Measurements from ENCODE around the gene ACSM2A.
"Not testable (repeated sequence)": the region's sequence is repeated elsewhere in the genome, so short reads cannot be mapped to it uniquely, and the experiment has no call there.

The ACSM2A gene

GRCh38 chr16:20440731-20441130, 10.6 kb upstream of the ACSM2A start:
- H2BK15ac ChIP-seq (replicated peaks; ENCODE audit: low read depth); H3K27ac ChIP-seq (ENCODE audit: low read depth, low read length); H3K4me2 ChIP-seq (ENCODE audit: low read length); H3K4me1 ChIP-seq (ENCODE audit: control insufficient read depth, low read depth, low read length); H3K79me2 ChIP-seq (ENCODE audit: control insufficient read depth, insufficient read depth, low read length); H3K23ac ChIP-seq (ENCODE audit: low read length); H3K9ac ChIP-seq (ENCODE audit: low read length); DNase-seq; H3K18ac ChIP-seq (ENCODE audit: low read length); H3K56ac ChIP-seq (ENCODE audit: low read length); H2AK5ac ChIP-seq (ENCODE audit: low read length); H3K79me1 ChIP-seq (ENCODE audit: low read length); H2BK120ac ChIP-seq (ENCODE audit: low read depth, low read length); H3K36me3 ChIP-seq (ENCODE audit: control insufficient read depth, insufficient read depth, low read length); H3K4me3 ChIP-seq (ENCODE audit: low read length); H4K5ac ChIP-seq (ENCODE audit: low read length); H3K27me3 ChIP-seq (ENCODE audit: insufficient read depth, low read length, poor library complexity); H4K8ac ChIP-seq (ENCODE audit: low read depth, low read length); H3K4ac ChIP-seq (ENCODE audit: low read depth, low read length); H2BK5ac ChIP-seq (ENCODE audit: low read length): not testable (repeated sequence)
- WGBS (ENCODE audit: extremely low coverage, insufficient coverage, low lambda C conversion rate) = no CpG with 5 or more reads among the region's 1 CpG

GRCh38 chr16:20441191-20441590, 10.1 kb upstream of the ACSM2A start:
- no peak overlapping the region for H2AK5ac ChIP-seq (ENCODE audit: low read length)

GRCh38 chr16:20441859-20442258, 9.5 kb upstream of the ACSM2A start:
- H3K79me1 ChIP-seq (ENCODE audit: low read length); H2BK15ac ChIP-seq (replicated peaks; ENCODE audit: low read depth); H2BK120ac ChIP-seq (ENCODE audit: low read depth, low read length); H3K27me3 ChIP-seq (ENCODE audit: insufficient read depth, low read length, poor library complexity); H3K56ac ChIP-seq (ENCODE audit: low read length); H3K79me2 ChIP-seq (ENCODE audit: control insufficient read depth, insufficient read depth, low read length); H3K4me2 ChIP-seq (ENCODE audit: low read length); DNase-seq; H3K36me3 ChIP-seq (ENCODE audit: control insufficient read depth, insufficient read depth, low read length); H4K8ac ChIP-seq (ENCODE audit: low read depth, low read length); H3K4me1 ChIP-seq (ENCODE audit: control insufficient read depth, low read depth, low read length); H2BK5ac ChIP-seq (ENCODE audit: low read length); H3K23ac ChIP-seq (ENCODE audit: low read length); H4K5ac ChIP-seq (ENCODE audit: low read length); H2AK5ac ChIP-seq (ENCODE audit: low read length); H3K4me3 ChIP-seq (ENCODE audit: low read length); H3K18ac ChIP-seq (ENCODE audit: low read length); H3K27ac ChIP-seq (ENCODE audit: low read depth, low read length); H3K4ac ChIP-seq (ENCODE audit: low read depth, low read length); H3K9ac ChIP-seq (ENCODE audit: low read length): not testable (repeated sequence)
- WGBS (ENCODE audit: extremely low coverage, insufficient coverage, low lambda C conversion rate) = no CpG with 5 or more reads among the region's 4 CpGs

More at GRCh38 chr16:20441191-20441590, 10.1 kb upstream of the ACSM2A start:
- no peak overlapping the region for H3K9ac ChIP-seq (ENCODE audit: low read length)
- H3K4me2 ChIP-seq (ENCODE audit: low read length) = no peak overlapping the region
- WGBS (ENCODE audit: extremely low coverage, insufficient coverage, low lambda C conversion rate) = no CpG with 5 or more reads among the region's 3 CpGs
- H2BK15ac ChIP-seq (replicated peaks; ENCODE audit: low read depth) = no peak overlapping the region
- no peaks in the 10 kb centered on the region for H3K79me1 ChIP-seq (ENCODE audit: low read length)
- no peak for DNase-seq
- H4K8ac ChIP-seq (ENCODE audit: low read depth, low read length) = no peak overlapping the region
- H3K18ac ChIP-seq (ENCODE audit: low read length) = no peak overlapping the region
- no peaks in the 10 kb centered on the region for H3K36me3 ChIP-seq (ENCODE audit: control insufficient read depth, insufficient read depth, low read length)
- no peaks in the 10 kb centered on the region for H3K27me3 ChIP-seq (ENCODE audit: insufficient read depth, low read length, poor library complexity)
- H3K79me2 ChIP-seq (ENCODE audit: control insufficient read depth, insufficient read depth, low read length) = no peaks in the 10 kb centered on the region
- H4K5ac ChIP-seq (ENCODE audit: low read length) = no peak overlapping the region
- H3K27ac ChIP-seq (ENCODE audit: low read depth, low read length) = no peak overlapping the region
- H3K4ac ChIP-seq (ENCODE audit: low read depth, low read length) = no peak overlapping the region
- no peak overlapping the region for H2BK120ac ChIP-seq (ENCODE audit: low read depth, low read length)
- no peak overlapping the region for H3K56ac ChIP-seq (ENCODE audit: low read length)
- H2BK5ac ChIP-seq (ENCODE audit: low read length) = no peak overlapping the region
- no peak overlapping the region for H3K4me3 ChIP-seq (ENCODE audit: low read length)
- H3K23ac ChIP-seq (ENCODE audit: low read length) = no peak overlapping the region
- H3K4me1 ChIP-seq (ENCODE audit: control insufficient read depth, low read depth, low read length) = no peaks in the 10 kb centered on the region

GRCh38 chr16:20446652-20447393, 4.5 kb upstream of the ACSM2A start:
- WGBS (ENCODE audit: extremely low coverage, insufficient coverage, low lambda C conversion rate) = no CpG with 5 or more reads among the region's 3 CpGs
- H3K79me1 ChIP-seq (ENCODE audit: low read length); H2BK15ac ChIP-seq (replicated peaks; ENCODE audit: low read depth): not testable (repeated sequence)

GRCh38 chr16:20453633-20454032, 2.3 kb downstream of the ACSM2A start:
- not testable (repeated sequence) for H2AK5ac ChIP-seq (ENCODE audit: low read length); H3K23ac ChIP-seq (ENCODE audit: low read length); H3K4ac ChIP-seq (ENCODE audit: low read depth, low read length); H4K8ac ChIP-seq (ENCODE audit: low read depth, low read length); H3K9ac ChIP-seq (ENCODE audit: low read length); H3K56ac ChIP-seq (ENCODE audit: low read length); H3K4me2 ChIP-seq (ENCODE audit: low read length); H3K4me3 ChIP-seq (ENCODE audit: low read length); H3K18ac ChIP-seq (ENCODE audit: low read length); H3K27ac ChIP-seq (ENCODE audit: low read depth, low read length); H2BK5ac ChIP-seq (ENCODE audit: low read length); H3K79me1 ChIP-seq (ENCODE audit: low read length); H3K79me2 ChIP-seq (ENCODE audit: control insufficient read depth, insufficient read depth, low read length); H2BK120ac ChIP-seq (ENCODE audit: low read depth, low read length); H3K27me3 ChIP-seq (ENCODE audit: insufficient read depth, low read length, poor library complexity); H4K5ac ChIP-seq (ENCODE audit: low read length); H3K36me3 ChIP-seq (ENCODE audit: control insufficient read depth, insufficient read depth, low read length); H3K4me1 ChIP-seq (ENCODE audit: control insufficient read depth, low read depth, low read length); H2BK15ac ChIP-seq (replicated peaks; ENCODE audit: low read depth); DNase-seq
- WGBS (ENCODE audit: extremely low coverage, insufficient coverage, low lambda C conversion rate) = no CpG with 5 or more reads among the region's 5 CpGs

More at GRCh38 chr16:20446652-20447393, 4.5 kb upstream of the ACSM2A start:
- not testable (repeated sequence) for H3K27ac ChIP-seq (ENCODE audit: low read depth, low read length); H2AK5ac ChIP-seq (ENCODE audit: low read length); H3K18ac ChIP-seq (ENCODE audit: low read length); H3K27me3 ChIP-seq (ENCODE audit: insufficient read depth, low read length, poor library complexity); H3K4ac ChIP-seq (ENCODE audit: low read depth, low read length); H3K36me3 ChIP-seq (ENCODE audit: control insufficient read depth, insufficient read depth, low read length); H3K4me2 ChIP-seq (ENCODE audit: low read length); H3K56ac ChIP-seq (ENCODE audit: low read length); H3K4me1 ChIP-seq (ENCODE audit: control insufficient read depth, low read depth, low read length); H2BK120ac ChIP-seq (ENCODE audit: low read depth, low read length); H4K8ac ChIP-seq (ENCODE audit: low read depth, low read length); H3K79me2 ChIP-seq (ENCODE audit: control insufficient read depth, insufficient read depth, low read length); H3K4me3 ChIP-seq (ENCODE audit: low read length); H3K23ac ChIP-seq (ENCODE audit: low read length); H2BK5ac ChIP-seq (ENCODE audit: low read length); H3K9ac ChIP-seq (ENCODE audit: low read length); H4K5ac ChIP-seq (ENCODE audit: low read length); DNase-seq

GRCh38 chr16:20459227-20459626, 7.9 kb downstream of the ACSM2A start:
- H3K79me2 ChIP-seq (ENCODE audit: control insufficient read depth, insufficient read depth, low read length); H3K4me1 ChIP-seq (ENCODE audit: control insufficient read depth, low read depth, low read length); H3K27me3 ChIP-seq (ENCODE audit: insufficient read depth, low read length, poor library complexity): not testable (repeated sequence)

More at GRCh38 chr16:20459227-20459626, 7.9 kb downstream of the ACSM2A start:
- H3K9ac ChIP-seq (ENCODE audit: low read length); H3K36me3 ChIP-seq (ENCODE audit: control insufficient read depth, insufficient read depth, low read length); DNase-seq; H3K23ac ChIP-seq (ENCODE audit: low read length); H4K8ac ChIP-seq (ENCODE audit: low read depth, low read length); H4K5ac ChIP-seq (ENCODE audit: low read length); H3K79me1 ChIP-seq (ENCODE audit: low read length); H2AK5ac ChIP-seq (ENCODE audit: low read length); H3K4me2 ChIP-seq (ENCODE audit: low read length); H2BK15ac ChIP-seq (replicated peaks; ENCODE audit: low read depth); H3K56ac ChIP-seq (ENCODE audit: low read length); H3K4me3 ChIP-seq (ENCODE audit: low read length); H2BK5ac ChIP-seq (ENCODE audit: low read length); H3K18ac ChIP-seq (ENCODE audit: low read length); H2BK120ac ChIP-seq (ENCODE audit: low read depth, low read length); H3K27ac ChIP-seq (ENCODE audit: low read depth, low read length); H3K4ac ChIP-seq (ENCODE audit: low read depth, low read length): not testable (repeated sequence)
- whole genome bisulfite sequencing (ENCODE audit: extremely low coverage, insufficient coverage, low lambda C conversion rate) = no CpG with 5 or more reads among the region's 2 CpGs
